HL-60 (cell line): ENCODE data around the gene NPPA.

Experiments used
- DNase-seq, 2 experiments: peaks; one replicate each; pipeline ENCODE4 v3.0.0-alpha.2; 2010 to 2020; ENCODE audit warnings: low read depth in 1 of 2, low spot score in 1 of 2
- H3K27ac ChIP-seq: fragments of 250-450 bp; sonication (Bioruptor Pico); replicated peaks from 2 replicates; pipeline ENCODE4 v1.5.1; 2020; ENCODE audit warnings: mild to moderate bottlenecking, moderate library complexity
- H3K27me3 ChIP-seq: fragments of 250-450 bp; sonication (Bioruptor Pico); 2 replicates; pipeline ENCODE4 v1.5.1; 2021; ENCODE audit warnings: mild to moderate bottlenecking, moderate library complexity; ENCODE audit not compliant: insufficient read depth, poor library complexity, severe bottlenecking
- H3K4me3 ChIP-seq: replicated peaks from 2 replicates; pipeline ENCODE4 v1.5.1; 2011; ENCODE audit warnings: mild to moderate bottlenecking, control low read depth, low read length; ENCODE audit not compliant: insufficient read depth
- CTCF ChIP-seq: IDR thresholded peaks from one replicate; pipeline ENCODE4 v1.5.1; 2011; ENCODE audit warnings: low read length, control low read depth, inconsistent platforms; ENCODE audit not compliant: insufficient read depth
- GABPA ChIP-seq: IDR thresholded peaks from 2 replicates; pipeline ENCODE4 v1.6.1; 2012; ENCODE audit warnings: low read depth
- POLR2AphosphoS5 ChIP-seq: IDR thresholded peaks from 2 replicates; pipeline ENCODE4 v1.6.1; 2012; ENCODE audit warnings: low read depth
- REST ChIP-seq: IDR thresholded peaks from 2 replicates; pipeline ENCODE4 v1.6.1; 2012; ENCODE audit warnings: low read depth; ENCODE audit not compliant: insufficient replicate concordance
- SPI1 ChIP-seq: IDR thresholded peaks from 2 replicates; pipeline ENCODE4 v1.6.1; 2012; ENCODE audit warnings: low read depth, mild to moderate bottlenecking, borderline replicate concordance

Gene NPPA

GRCh38 chr1:11855430-11855829 is 7.8 kb upstream of the NPPA start:
- no peak for TF ChIP-seq POLR2AphosphoS5
- no peak for TF ChIP-seq REST
- no peak overlapping the region for H3K27ac ChIP-seq
- DNase-seq, result no peak
- no peak overlapping the region for H3K4me3 ChIP-seq
- peaks cover 18% of the 10 kb centered on the region for H3K27me3 ChIP-seq

GRCh38 chr1:11854519-11854918 is 6.9 kb upstream of the NPPA start:
- no peak for DNase-seq
- TF ChIP-seq SPI1 (no peak), GABPA (no peak), CTCF (no peak), REST (no peak), POLR2AphosphoS5 (no peak)
- H3K4me3 ChIP-seq, result no peak overlapping the region
- H3K27ac ChIP-seq, result no peak overlapping the region
- H3K27me3 ChIP-seq, result peaks cover 12% of the 10 kb centered on the region

- H3K27me3 ChIP-seq, result no peaks in the 10 kb centered on the region
- no peak overlapping the region for H3K4me3 ChIP-seq
- peak; percentile 93 to 99 for DNase-seq
- TF ChIP-seq CTCF (no peak), REST (peak; percentile 62), POLR2AphosphoS5 (peak; percentile 95), GABPA (0 out of 2 replicates have a peak, but pooled peaks have one; percentile 24)
- H3K27ac ChIP-seq, result peak overlapping the region; percentile 81
Observed at GRCh38 chr1:11851180-11851579, 3.6 kb upstream of the NPPA start.

GRCh38 chr1:11850156-11850555 is 2.6 kb upstream of the NPPA start:
- Histone ChIP-seq H3K27me3 (no peaks in the 10 kb centered on the region), H3K4me3 (no peak overlapping the region), H3K27ac (peak overlapping the region; percentile 81)
- no peak for DNase-seq
- TF ChIP-seq SPI1 (no peak), POLR2AphosphoS5 (no peak; the same call in 1 of the 2 replicates), CTCF (no peak), GABPA (no peak), REST (no peak)
